PC-9 (cell line): ENCODE data around the gene PIGM. TPM values are rescaled to one million over a fixed set of nuclear protein-coding genes. Genes with fewer than 3 reads are reported as not detected.

Experiments used
- BruUV-seq: library from RNA; stranded (reverse); fragments of 400-500 nt; replicated peaks from 2 replicates; lab custom pipeline; 2021; lab: Mats Ljungman, UMichigan
- CTCF ChIA-PET: fragments of 300-600 bp; sonication (Branson Sonifier 250); formaldehyde crosslinking; loops from one replicate; lab custom pipeline; 2022; ENCODE audit warnings: antibody characterized with exemption; lab: Charles Lee
- POLR2A ChIA-PET: fragments of 300-600 bp; sonication (Branson Sonifier 250); formaldehyde crosslinking; loops from one replicate; lab custom pipeline; 2022; ENCODE audit warnings: antibody characterized with exemption; ENCODE audit not compliant: unreplicated experiment; lab: Charles Lee
- DNase-seq, 2 experiments: peaks; one replicate each; pipeline versions ENCODE4 v3.0.0 to v3.0.0-alpha.2; 2015 to 2022; ENCODE audit warnings: mixed read lengths in 1 of 2
- H2AFZ ChIP-seq: fragments of 200-600 bp; sonication (generic); 2 replicates; pipeline ENCODE4 v1.8.1; 2017; ENCODE audit warnings: antibody characterized with exemption
- H3F3A ChIP-seq: fragments of 200-600 bp; sonication (generic); 2 replicates; pipeline ENCODE4 v1.8.1; 2017; ENCODE audit warnings: antibody characterized with exemption, mild to moderate bottlenecking, low read depth; ENCODE audit not compliant: insufficient read depth
- H3K27ac ChIP-seq: fragments of 200-600 bp; sonication (generic); 2 replicates; pipeline ENCODE4 v1.6.1; 2016; ENCODE audit warnings: mixed run types
- H3K27me3 ChIP-seq: fragments of 200-600 bp; sonication (generic); 2 replicates; pipeline ENCODE4 v1.6.1; 2016; ENCODE audit warnings: low read depth, mixed run types; ENCODE audit not compliant: insufficient read depth
- H3K36me3 ChIP-seq: fragments of 200-600 bp; sonication (generic); 2 replicates; pipeline ENCODE4 v1.6.1; 2016; ENCODE audit warnings: low read depth, mixed run types
- H3K4me1 ChIP-seq: fragments of 200-600 bp; sonication (generic); replicated peaks from 2 replicates; pipeline ENCODE4 v1.6.1; 2016; ENCODE audit warnings: mixed run types; ENCODE audit not compliant: insufficient read depth
- H3K4me2 ChIP-seq: fragments of 200-600 bp; sonication (generic); 2 replicates; pipeline ENCODE4 v1.6.1; 2017; ENCODE audit warnings: mixed run types
- H3K4me3 ChIP-seq: fragments of 200-600 bp; sonication (generic); 2 replicates; pipeline ENCODE4 v1.6.1; 2016; ENCODE audit warnings: mixed run types
- H3K79me2 ChIP-seq: fragments of 200-600 bp; sonication (generic); 2 replicates; pipeline ENCODE4 v1.6.1; 2017; ENCODE audit warnings: low read depth, mixed run types
- H3K9me2 ChIP-seq: fragments of 200-600 bp; sonication (generic); 2 replicates; pipeline ENCODE4 v1.8.1; 2017; ENCODE audit warnings: mild to moderate bottlenecking; ENCODE audit not compliant: insufficient read depth
- H3K9me3 ChIP-seq: fragments of 200-600 bp; sonication (generic); 2 replicates; pipeline ENCODE4 v1.8.1; 2016; ENCODE audit warnings: low read depth; ENCODE audit not compliant: insufficient read depth
- H4K20me1 ChIP-seq: fragments of 200-600 bp; sonication (generic); 2 replicates; pipeline ENCODE4 v1.8.1; 2017; ENCODE audit not compliant: insufficient read depth
- EZH2 ChIP-seq: fragments of 200-600 bp; sonication (generic); IDR thresholded peaks from 2 replicates; pipeline ENCODE4 v1.8.0; 2017; ENCODE audit warnings: antibody characterized with exemption, low read depth
- intact Hi-C: fragments of 100-400 bp; cut with micrococcal nuclease; formaldehyde crosslinking; loops from one replicate; pipeline ENCODE4 v1.10.0; 2022; ENCODE audit not compliant: unreplicated experiment
- total RNA-seq: library from RNA; stranded (reverse); gene quantifications from 2 replicates; pipeline ENCODE4 v1.2.3, GENCODE V29; 2021
- TF ChIP-seq, protein P1 (sequence below): fragments of 200-600 bp; sonication (generic); conservative IDR thresholded peaks from 2 replicates; pipeline ENCODE4 v1.6.1; 2017; ENCODE audit warnings: mixed run types, antibody characterized with exemption, mild to moderate bottlenecking, moderate library complexity

PIGM gene
- total RNA-seq, 1 experiment from 2014 or later: 4.0 TPM

DNA sequence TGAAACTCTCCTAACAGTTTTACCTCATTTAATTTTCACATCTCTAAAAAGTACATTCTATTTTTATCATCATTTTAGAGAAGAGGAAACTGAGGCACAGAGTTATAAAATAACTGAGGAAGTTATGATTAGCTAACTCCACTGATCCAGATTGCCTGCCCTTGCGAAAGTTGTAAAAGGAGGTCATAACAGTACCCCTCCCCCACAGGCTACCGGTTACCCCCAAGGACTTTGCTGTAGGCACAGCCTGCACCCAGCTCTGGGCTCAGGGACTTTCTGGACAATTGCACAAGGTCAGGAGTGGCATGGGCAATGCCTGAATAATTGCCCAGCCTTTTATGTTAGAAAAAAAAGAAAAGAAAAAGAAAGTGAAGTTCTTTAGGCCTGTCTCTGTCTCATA, 22.7 kb downstream of the PIGM start:
- no peaks in the 10 kb centered on the region for H3K36me3 ChIP-seq
- H3K4me2 ChIP-seq: no peak overlapping the region
- H4K20me1 ChIP-seq: no peaks in the 10 kb centered on the region
- no peak overlapping the region for H3K27ac ChIP-seq
- H3K9me2 ChIP-seq: no peaks in the 10 kb centered on the region
- DNase-seq: no peak
- POLR2A ChIA-PET: no interaction called here
- TF ChIP-seq, protein P1, sequence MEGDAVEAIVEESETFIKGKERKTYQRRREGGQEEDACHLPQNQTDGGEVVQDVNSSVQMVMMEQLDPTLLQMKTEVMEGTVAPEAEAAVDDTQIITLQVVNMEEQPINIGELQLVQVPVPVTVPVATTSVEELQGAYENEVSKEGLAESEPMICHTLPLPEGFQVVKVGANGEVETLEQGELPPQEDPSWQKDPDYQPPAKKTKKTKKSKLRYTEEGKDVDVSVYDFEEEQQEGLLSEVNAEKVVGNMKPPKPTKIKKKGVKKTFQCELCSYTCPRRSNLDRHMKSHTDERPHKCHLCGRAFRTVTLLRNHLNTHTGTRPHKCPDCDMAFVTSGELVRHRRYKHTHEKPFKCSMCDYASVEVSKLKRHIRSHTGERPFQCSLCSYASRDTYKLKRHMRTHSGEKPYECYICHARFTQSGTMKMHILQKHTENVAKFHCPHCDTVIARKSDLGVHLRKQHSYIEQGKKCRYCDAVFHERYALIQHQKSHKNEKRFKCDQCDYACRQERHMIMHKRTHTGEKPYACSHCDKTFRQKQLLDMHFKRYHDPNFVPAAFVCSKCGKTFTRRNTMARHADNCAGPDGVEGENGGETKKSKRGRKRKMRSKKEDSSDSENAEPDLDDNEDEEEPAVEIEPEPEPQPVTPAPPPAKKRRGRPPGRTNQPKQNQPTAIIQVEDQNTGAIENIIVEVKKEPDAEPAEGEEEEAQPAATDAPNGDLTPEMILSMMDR: no peak
- TF ChIP-seq EZH2: no peak
- no TSS peak for BruUV-seq
- H3K4me3 ChIP-seq: no peak overlapping the region
- no peaks in the 10 kb centered on the region; the same call in none of the 2 replicates for H3F3A ChIP-seq
- no peaks in the 10 kb centered on the region for H3K9me3 ChIP-seq
- no peaks in the 10 kb centered on the region for H3K27me3 ChIP-seq
- CTCF ChIA-PET: no interaction called here
- intact Hi-C loops: loop anchor here (5.0 kb wide), 1 partner anchor 847 kb away; no protein-coding TSS in a partner anchor
- H3K4me1 ChIP-seq: no peaks in the 10 kb centered on the region; the same call in 1 of the 2 replicates
- H2AFZ ChIP-seq: no peak overlapping the region
- no peaks in the 10 kb centered on the region for H3K79me2 ChIP-seq

DNA sequence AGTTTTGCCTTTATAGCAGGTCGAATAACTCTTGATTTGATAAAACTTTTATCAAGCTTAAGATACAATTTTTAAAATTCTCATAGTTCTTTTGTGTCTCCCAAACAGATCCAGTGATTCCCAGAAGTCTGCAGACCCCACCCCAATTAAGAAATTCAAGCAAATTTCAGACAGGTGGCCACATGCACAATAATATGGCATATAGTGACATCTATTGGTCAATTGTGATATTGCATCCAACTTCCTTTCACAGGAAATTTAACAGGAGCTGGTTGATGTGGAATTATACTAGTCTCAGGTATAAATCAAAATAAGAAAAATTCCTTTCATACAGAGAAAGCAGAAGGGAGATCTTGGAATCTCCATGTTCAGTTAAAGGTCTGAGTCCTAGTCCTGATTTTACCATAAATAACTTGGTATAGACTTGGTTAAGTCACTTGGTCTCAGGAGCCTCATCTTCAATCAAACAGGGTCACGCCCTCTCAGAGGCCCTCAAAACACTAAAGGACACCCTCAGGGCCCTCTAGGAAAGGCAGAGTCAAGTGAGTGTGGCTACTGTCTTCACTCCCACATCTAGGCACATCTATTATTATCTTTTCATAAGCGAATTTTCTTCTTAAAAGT, 24.1 kb downstream of the PIGM start:
- DNase-seq: no peak
- no peaks in the 10 kb centered on the region for H3K36me3 ChIP-seq
- H2AFZ ChIP-seq: no peak overlapping the region
- H3K27ac ChIP-seq: no peak overlapping the region
- no peak overlapping the region for H3K4me3 ChIP-seq
- no TSS peak for BruUV-seq
- no peaks in the 10 kb centered on the region for H4K20me1 ChIP-seq
- no peaks in the 10 kb centered on the region; the same call in 1 of the 2 replicates for H3K4me1 ChIP-seq
- no peak overlapping the region for H3K4me2 ChIP-seq
- no peak for TF ChIP-seq EZH2
- TF ChIP-seq, protein P1: peak; percentile 97
- POLR2A ChIA-PET: interaction anchor here (0.7 to 0.9 kb wide), 2 partner anchors 68 to 115 kb away, joined by 3 to 10 read pairs; no protein-coding TSS in a partner anchor
- intact Hi-C loops: loop anchor here (1.0 to 5.0 kb wide), 6 partner anchors 63 to 845 kb away; partner anchors contain the start of genes DUSP23 and IGSF9
- H3F3A ChIP-seq: no peaks in the 10 kb centered on the region; the same call in none of the 2 replicates
- no peaks in the 10 kb centered on the region for H3K9me2 ChIP-seq
- H3K79me2 ChIP-seq: no peaks in the 10 kb centered on the region
- H3K9me3 ChIP-seq: no peaks in the 10 kb centered on the region
- CTCF ChIA-PET: interaction anchor here (0.6 to 2.8 kb wide), 22 partner anchors 8 to 876 kb away, joined by 3 to 72 read pairs (median 5); partner anchors contain the start of genes DUSP23, IGSF9 and KCNJ9
- no peaks in the 10 kb centered on the region for H3K27me3 ChIP-seq

DNA sequence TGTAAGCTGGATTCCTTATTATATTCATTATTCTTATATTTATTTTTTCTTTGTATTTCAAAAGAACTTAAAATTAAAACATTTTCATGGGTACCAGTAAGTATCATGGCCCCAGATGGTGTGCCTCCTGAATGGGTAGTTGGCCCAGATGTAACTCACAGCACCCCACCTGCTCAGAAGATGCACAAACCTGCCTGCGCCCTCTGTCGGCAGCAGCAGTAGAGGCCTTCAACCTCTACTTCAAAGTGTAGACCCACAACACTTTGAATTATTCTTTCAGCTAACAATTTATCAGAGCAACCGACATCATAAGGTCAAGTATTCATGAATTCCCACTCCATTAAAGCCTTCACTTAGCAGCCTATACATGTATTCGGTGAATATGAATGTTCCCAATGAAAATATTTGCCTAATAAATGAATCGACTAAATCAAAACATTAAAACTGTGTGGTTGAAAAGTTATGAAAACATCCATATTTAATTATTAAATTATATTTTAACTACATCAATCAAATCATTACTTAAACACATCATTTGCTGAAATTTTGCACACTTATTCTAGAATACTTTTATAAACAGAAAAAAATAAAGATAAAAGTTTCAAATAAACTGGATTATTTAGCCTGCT, 25.4 kb downstream of the PIGM start:
- DNase-seq: peak; percentile 60 to 76
- no peak for TF ChIP-seq EZH2
- TF ChIP-seq, protein P1: peak; percentile 95
- H3F3A ChIP-seq: no peaks in the 10 kb centered on the region; the same call in none of the 2 replicates
- H3K9me3 ChIP-seq: no peaks in the 10 kb centered on the region
- POLR2A ChIA-PET: interaction anchor here (0.7 kb wide), 1 partner anchor 106 kb away, joined by 3 read pairs; no protein-coding TSS in a partner anchor
- no peaks in the 10 kb centered on the region for H3K9me2 ChIP-seq
- no peaks in the 10 kb centered on the region for H3K79me2 ChIP-seq
- H3K36me3 ChIP-seq: no peaks in the 10 kb centered on the region
- intact Hi-C loops: loop anchor here (1.0 to 5.0 kb wide), 4 partner anchors 62 to 844 kb away; partner anchors contain the start of gene IGSF9
- no TSS peak for BruUV-seq
- H2AFZ ChIP-seq: no peak overlapping the region
- H4K20me1 ChIP-seq: no peaks in the 10 kb centered on the region
- H3K4me1 ChIP-seq: no peaks in the 10 kb centered on the region; the same call in 1 of the 2 replicates
- no peak overlapping the region for H3K4me2 ChIP-seq
- H3K4me3 ChIP-seq: no peak overlapping the region
- H3K27me3 ChIP-seq: no peaks in the 10 kb centered on the region
- no peak overlapping the region for H3K27ac ChIP-seq
- CTCF ChIA-PET: interaction anchor here (0.7 to 2.8 kb wide), 7 partner anchors 10 to 114 kb away, joined by 3 to 72 read pairs (median 5); partner anchors contain the start of gene IGSF9
